Subcutaneous adipose tissue (tissue), 4 donors: ENCODE results near the gene CDKN1C. TPM values are rescaled to one million over a fixed set of nuclear protein-coding genes. Genes with fewer than 3 reads are reported as not detected.

Source experiments
- total RNA-seq, 4 donors: library from RNA; depleted of rRNA; stranded (reverse); fragments of >200 nt; gene quantifications; one replicate each; pipeline ENCODE4 v1.1.0, GENCODE V29; 2016
- TF ChIP-seq, protein P1 (sequence below): fragments of 450-650 bp; IDR thresholded peaks from one replicate; pipeline ENCODE4 v1.5.1; 2016; ENCODE audit warnings: low read depth, mild to moderate bottlenecking, control low read depth, antibody characterized with exemption, moderate library complexity

CDKN1C gene
- total RNA-seq, 4 donors from 2014 or later, result 73.3 to 347 (median 166) TPM

- TF ChIP-seq, protein P1, sequence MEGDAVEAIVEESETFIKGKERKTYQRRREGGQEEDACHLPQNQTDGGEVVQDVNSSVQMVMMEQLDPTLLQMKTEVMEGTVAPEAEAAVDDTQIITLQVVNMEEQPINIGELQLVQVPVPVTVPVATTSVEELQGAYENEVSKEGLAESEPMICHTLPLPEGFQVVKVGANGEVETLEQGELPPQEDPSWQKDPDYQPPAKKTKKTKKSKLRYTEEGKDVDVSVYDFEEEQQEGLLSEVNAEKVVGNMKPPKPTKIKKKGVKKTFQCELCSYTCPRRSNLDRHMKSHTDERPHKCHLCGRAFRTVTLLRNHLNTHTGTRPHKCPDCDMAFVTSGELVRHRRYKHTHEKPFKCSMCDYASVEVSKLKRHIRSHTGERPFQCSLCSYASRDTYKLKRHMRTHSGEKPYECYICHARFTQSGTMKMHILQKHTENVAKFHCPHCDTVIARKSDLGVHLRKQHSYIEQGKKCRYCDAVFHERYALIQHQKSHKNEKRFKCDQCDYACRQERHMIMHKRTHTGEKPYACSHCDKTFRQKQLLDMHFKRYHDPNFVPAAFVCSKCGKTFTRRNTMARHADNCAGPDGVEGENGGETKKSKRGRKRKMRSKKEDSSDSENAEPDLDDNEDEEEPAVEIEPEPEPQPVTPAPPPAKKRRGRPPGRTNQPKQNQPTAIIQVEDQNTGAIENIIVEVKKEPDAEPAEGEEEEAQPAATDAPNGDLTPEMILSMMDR, result no peak
These were observed 45.3 kb upstream of the CDKN1C start for GRCh38 chr11:2930704-2931419.

- TF ChIP-seq, protein P1, result no peak
These were observed 44.6 kb upstream of the CDKN1C start for GRCh38 chr11:2929950-2930703.

DNA sequence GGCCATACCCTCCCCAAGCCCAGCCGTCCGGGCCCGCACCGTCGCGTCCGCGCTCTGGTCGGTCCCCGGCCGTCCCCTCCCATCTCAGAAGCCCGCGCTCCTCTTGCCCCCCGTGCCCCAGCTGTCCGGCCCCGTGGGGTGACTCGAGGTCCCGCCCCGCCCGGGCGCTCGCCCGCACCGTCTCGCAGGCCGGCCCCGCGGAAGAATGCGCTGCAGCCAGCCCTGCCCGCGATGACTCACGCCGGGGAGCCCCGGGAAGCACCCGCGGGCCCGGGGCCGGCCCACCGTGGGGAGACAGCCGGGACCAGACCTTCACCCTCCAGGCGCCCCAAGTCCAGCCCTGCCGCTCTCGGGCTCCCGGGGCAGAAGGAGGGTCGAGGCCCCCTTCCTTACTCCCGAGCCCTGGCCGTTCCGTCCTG, 44.0 kb upstream of the CDKN1C start:
- TF ChIP-seq, protein P1, result no peak

DNA sequence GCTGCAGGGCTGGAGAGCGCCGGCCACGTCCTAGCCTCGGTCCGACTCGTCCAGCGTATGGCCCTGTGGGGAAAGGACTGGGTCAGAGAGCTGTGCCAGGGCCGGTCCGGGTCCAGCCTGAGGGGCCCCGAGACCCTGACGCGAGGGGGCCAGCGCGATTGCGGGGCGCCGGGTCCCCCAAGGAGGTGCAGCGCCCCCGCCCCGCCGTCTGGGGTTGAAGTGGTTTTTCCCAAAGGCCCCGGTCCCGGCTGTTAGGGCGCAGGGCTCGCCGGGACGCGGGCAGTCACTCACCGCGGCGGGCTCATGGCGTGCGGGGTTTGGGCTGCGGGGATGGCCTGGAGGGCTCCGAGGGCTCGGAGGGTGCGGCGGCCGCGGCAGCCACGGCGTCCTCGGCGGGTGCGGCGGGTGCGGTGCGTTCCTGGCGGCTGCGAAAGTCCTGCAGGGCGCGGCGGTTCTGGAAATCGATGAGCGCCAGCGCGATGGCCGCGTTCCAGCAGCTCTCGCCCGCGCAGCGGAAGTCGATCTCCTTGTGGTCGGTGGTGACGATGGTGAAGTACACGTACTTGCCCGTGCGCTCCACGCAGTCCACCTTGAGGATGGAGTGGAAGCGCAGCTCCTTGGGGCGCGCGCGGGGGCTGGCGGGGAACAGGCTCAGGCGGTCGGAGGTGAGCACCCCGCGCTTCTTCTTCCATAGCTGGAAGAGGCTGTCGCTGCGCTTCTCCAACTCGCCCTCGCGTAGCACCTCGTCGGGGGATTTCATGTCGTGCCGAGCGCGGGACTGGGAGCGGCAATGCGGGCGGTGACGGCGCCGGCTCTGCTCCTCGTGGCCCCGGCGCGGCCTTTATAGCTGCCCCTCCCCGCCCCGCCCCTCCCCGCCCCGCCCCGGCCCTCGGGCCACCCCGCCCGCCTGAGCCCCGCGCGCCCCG, 43.3 kb upstream of the CDKN1C start, which contains the start of gene PHLDA2:
Gene PHLDA2 (minus strand): TSS at position 816 of the 926 bp plus-strand sequence. CDS start 56 bp downstream, at position 760.
- TF ChIP-seq, protein P1, result no peak

DNA sequence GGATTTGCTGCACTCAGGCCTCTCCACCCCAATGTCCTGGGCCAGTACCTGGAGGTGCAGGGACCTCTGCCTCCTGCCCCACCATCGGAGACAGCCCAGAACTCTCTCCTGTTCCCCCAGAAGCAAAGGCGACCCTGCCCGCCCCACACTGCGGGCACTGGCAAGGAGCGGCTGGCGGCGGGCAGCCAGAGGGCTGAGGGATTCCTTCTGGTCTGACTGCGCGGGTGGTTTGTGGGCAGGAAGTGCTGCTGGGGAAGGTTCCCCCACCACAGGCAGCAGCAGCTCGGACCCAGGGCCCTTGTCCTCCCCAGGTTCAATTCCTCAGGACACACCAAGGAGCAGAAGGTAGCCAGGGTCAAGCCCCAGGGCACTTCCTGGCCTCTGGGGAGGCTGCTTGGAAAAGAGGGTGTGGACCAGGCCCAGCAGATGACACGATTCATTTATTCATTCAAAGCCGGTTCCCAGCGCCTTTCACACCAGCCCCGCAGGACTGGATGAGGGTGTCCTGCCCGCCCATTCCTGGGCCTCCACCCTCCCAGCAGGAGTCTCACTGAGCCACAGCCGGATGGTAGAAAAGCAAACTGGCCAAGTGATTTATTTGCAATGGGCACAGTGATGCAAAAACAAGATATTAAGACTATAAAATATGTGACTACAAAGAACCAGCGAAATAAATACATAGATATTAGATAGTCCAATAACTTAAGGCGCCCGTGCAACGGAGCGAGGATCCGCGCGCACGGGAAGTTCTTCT, 42.5 kb upstream of the CDKN1C start:
- TF ChIP-seq, protein P1, result no peak

GRCh38 chr11:2927121-2927800, 41.7 kb upstream of the CDKN1C start:
- TF ChIP-seq, protein P1, result no peak
